ENCODE measurements around the gene CHRM5.

Gene CHRM5

GRCh38 chr15:34038871-34039789 is 70.8 kb downstream of the CHRM5 start, which contains the start of gene AVEN:
AVEN (minus strand) TSS chr15:34039204; CDS start chr15:34039046, 158 bp downstream.
- DNase-seq (ENCODE audit: low read depth) = peak; percentile 62
- peak within 1 kb of the TSS; percentile 95 for H3K4me3 ChIP-seq (ENCODE audit: low read length)
- no peak for TF ChIP-seq CTCF (conservative IDR thresholded peaks at IDR 0.05; ENCODE audit: low read length)

- no peak for TF ChIP-seq CTCF (conservative IDR thresholded peaks at IDR 0.05; ENCODE audit: low read length)
- DNase-seq (ENCODE audit: low read depth) = no peak
- H3K4me3 ChIP-seq (ENCODE audit: low read length) = peak overlapping the region; percentile 95
These were observed 71.5 kb downstream of the CHRM5 start for GRCh38 chr15:34039790-34040113.

- DNase-seq (ENCODE audit: low read depth) = no peak
- no peak overlapping the region for H3K4me3 ChIP-seq (ENCODE audit: low read length)
- no peak for TF ChIP-seq CTCF (conservative IDR thresholded peaks at IDR 0.05; ENCODE audit: low read length)
These were observed 75.1 kb downstream of the CHRM5 start for GRCh38 chr15:34043391-34043790.

GRCh38 chr15:34043813-34044212 is 75.5 kb downstream of the CHRM5 start:
- TF ChIP-seq CTCF (conservative IDR thresholded peaks at IDR 0.05; ENCODE audit: low read length) = no peak
- DNase-seq (ENCODE audit: low read depth) = no peak

GRCh38 chr15:34046471-34047145 is 78.3 kb downstream of the CHRM5 start:
- TF ChIP-seq CTCF (conservative IDR thresholded peaks at IDR 0.05; ENCODE audit: low read length) = no peak
- H3K4me3 ChIP-seq (ENCODE audit: low read length) = no peak overlapping the region
- no peak for DNase-seq (ENCODE audit: low read depth)

More at GRCh38 chr15:34043813-34044212, 75.5 kb downstream of the CHRM5 start:
- H3K4me3 ChIP-seq (ENCODE audit: low read length) = no peak overlapping the region

- H3K4me3 ChIP-seq (ENCODE audit: low read length) = no peak overlapping the region
- DNase-seq (ENCODE audit: low read depth) = no peak
- TF ChIP-seq CTCF (conservative IDR thresholded peaks at IDR 0.05; ENCODE audit: low read length) = no peak
These were observed 79.8 kb downstream of the CHRM5 start for GRCh38 chr15:34047893-34048775.

Data from AG10803 (cell line).